GM21786 (cell line): ENCODE data around the gene RPS19BP1.

ENCODE experiments used
- ATAC-seq: cut with Tn5 transposase; IDR thresholded peaks from one replicate; pipeline ENCODE4 v1.9.1; 2021; ENCODE audit not compliant: unreplicated experiment

RPS19BP1 gene

GRCh38 chr22:39532215-39533073 lies at the start of gene RPS19BP1:
Gene RPS19BP1, minus strand, starts transcription at chr22:39532748. Its CDS starts 10 bp downstream, at chr22:39532738.
- peak; percentile 81 for ATAC-seq

GRCh38 chr22:39581303-39581702 lies 48.8 kb upstream of the RPS19BP1 start:
- ATAC-seq: no peak

GRCh38 chr22:39580795-39581194 lies 48.2 kb upstream of the RPS19BP1 start:
- no peak for ATAC-seq

GRCh38 chr22:39580006-39580441 lies 47.5 kb upstream of the RPS19BP1 start:
- no peak for ATAC-seq

- ATAC-seq: no peak
Observed at GRCh38 chr22:39577900-39578299, 45.4 kb upstream of the RPS19BP1 start.

- ATAC-seq: no peak
Observed at GRCh38 chr22:39577366-39577765, 44.8 kb upstream of the RPS19BP1 start.

GRCh38 chr22:39576027-39576426 lies 43.5 kb upstream of the RPS19BP1 start:
- ATAC-seq: no peak

- no peak for ATAC-seq
Observed at GRCh38 chr22:39575552-39575825, 42.9 kb upstream of the RPS19BP1 start.

GRCh38 chr22:39574779-39575551 lies 42.4 kb upstream of the RPS19BP1 start:
- no peak for ATAC-seq

- ATAC-seq: no peak
Observed at GRCh38 chr22:39571538-39571937, 39.0 kb upstream of the RPS19BP1 start.

GRCh38 chr22:39570665-39571064 lies 38.1 kb upstream of the RPS19BP1 start, which contains the start of gene CACNA1I:
Gene CACNA1I, plus strand, starts transcription at chr22:39570753. Its CDS starts 0 bp downstream, at chr22:39570753.
- no peak for ATAC-seq

- no peak for ATAC-seq
Observed at GRCh38 chr22:39570226-39570625, 37.7 kb upstream of the RPS19BP1 start.

- ATAC-seq: no peak
Observed at GRCh38 chr22:39569066-39569465, 36.5 kb upstream of the RPS19BP1 start.

GRCh38 chr22:39568278-39568981 lies 35.9 kb upstream of the RPS19BP1 start:
- no peak for ATAC-seq

GRCh38 chr22:39567135-39567946 lies 34.8 kb upstream of the RPS19BP1 start:
- ATAC-seq: no peak

- ATAC-seq: no peak
Observed at GRCh38 chr22:39565414-39565944, 32.9 kb upstream of the RPS19BP1 start.

- ATAC-seq: no peak
Observed at GRCh38 chr22:39563571-39564428, 31.3 kb upstream of the RPS19BP1 start.

GRCh38 chr22:39562839-39563489 lies 30.4 kb upstream of the RPS19BP1 start:
- no peak for ATAC-seq

- no peak for ATAC-seq
Observed at GRCh38 chr22:39560127-39560526, 27.6 kb upstream of the RPS19BP1 start.
